Right lobe of liver (tissue), 6 donors: ENCODE data around the gene ALDH5A1. TPM values are rescaled to one million over a fixed set of nuclear protein-coding genes. Genes with fewer than 3 reads are reported as not detected.

ENCODE experiments used
- ATAC-seq, 4 donors: fragments of 200-7000 bp; cut with Tn5 transposase; one replicate each; pipeline ENCODE4 v1.9.1; 2020; ENCODE audit warnings: mild to moderate bottlenecking in 4 of 4, moderate library complexity in 4 of 4
- DNase-seq, 3 donors: peaks; one replicate each; pipeline ENCODE4 v3.0.0-alpha.2; 2020
- H3K27ac ChIP-seq, 3 donors: fragments of 200-600 bp; one replicate each; pipeline ENCODE4 v1.8.0; 2022
- H3K27me3 ChIP-seq, 2 donors: fragments of 200-600 bp; one replicate each; pipeline ENCODE4 v1.8.0; 2022
- H3K36me3 ChIP-seq, 4 donors: fragments of 200-600 bp; sonication (generic) in 1 of 4; one replicate each; pipeline versions ENCODE4 v1.5.1 to v1.8.0; 2017 to 2022; ENCODE audit warnings: control low read depth in 1 of 4
- H3K4me1 ChIP-seq, 4 donors: fragments of 200-600 bp; sonication (generic) in 1 of 4; one replicate each; pipeline versions ENCODE4 v1.5.1 to v1.8.0; 2017 to 2022; ENCODE audit warnings: control low read depth in 1 of 4
- H3K4me3 ChIP-seq, 3 donors: fragments of 200-600 bp; one replicate each; pipeline ENCODE4 v1.8.0; 2022
- H3K9me3 ChIP-seq, 4 donors: fragments of 200-600 bp; sonication (generic) in 1 of 4; one replicate each; pipeline versions ENCODE4 v1.5.1 to v1.8.0; 2017 to 2022; ENCODE audit warnings: control low read depth in 1 of 4
- POLR2A ChIP-seq: fragments of 450-650 bp; IDR thresholded peaks from one replicate; pipeline ENCODE4 v1.6.1; 2017; ENCODE audit warnings: antibody characterized with exemption, mild to moderate bottlenecking
- WGBS: methylation state at CpG from one replicate; pipeline ENCODE4 v1.1.6; 2018; ENCODE audit warnings: low coverage, low lambda C conversion rate; ENCODE audit not compliant: insufficient coverage; ENCODE audit errors: missing lambda C conversion rate; 5-methylcytosine and 5-hydroxymethylcytosine counted together
- intact Hi-C, 2 donors: fragments of 100-400 bp; cut with DNase I; formaldehyde crosslinking; loops; one replicate each; pipeline versions ENCODE4 v1.11.2 to v1.14.1; 2022
- total RNA-seq, 6 experiments: library from RNA; depleted of rRNA in 2 of 6; stranded (reverse); fragments of >200 nt in 2 of 6; fragmentation: NEBNext Ultra II Directional in 3 of 6; extraction: Animal tissue kit (Norgen Biotek cat#: 25700) in 3 of 6; gene quantifications; one replicate each; pipeline versions ENCODE4 v1.1.0 to v1.2.4, GENCODE V29; 2016 to 2023
- TF ChIP-seq, protein P1 (sequence below), 4 donors: fragments of 200-600 bp in 3 of 4; fragments of 450-650 bp in 1 of 4; IDR thresholded peaks; one replicate each; pipeline versions ENCODE4 v1.5.1 to v1.8.0; 2016 to 2022; ENCODE audit warnings: antibody characterized with exemption in 4 of 4, mild to moderate bottlenecking in 2 of 4
- donor health status: DM: no; HTN: yes; CAD: no.
- donor health status: DM: no; HTN: no; CAD: no.
- donor health status: DM: no; HTN: no; CAD: no.
- donor health status: DM: no; HTN: yes; CAD: no.
- donor health status: DM: no; HTN: yes; CAD: no.

ALDH5A1 gene
- total RNA-seq, 6 experiments from 2014 or later = 24.2 to 71.0 (median 47.2) TPM

DNA sequence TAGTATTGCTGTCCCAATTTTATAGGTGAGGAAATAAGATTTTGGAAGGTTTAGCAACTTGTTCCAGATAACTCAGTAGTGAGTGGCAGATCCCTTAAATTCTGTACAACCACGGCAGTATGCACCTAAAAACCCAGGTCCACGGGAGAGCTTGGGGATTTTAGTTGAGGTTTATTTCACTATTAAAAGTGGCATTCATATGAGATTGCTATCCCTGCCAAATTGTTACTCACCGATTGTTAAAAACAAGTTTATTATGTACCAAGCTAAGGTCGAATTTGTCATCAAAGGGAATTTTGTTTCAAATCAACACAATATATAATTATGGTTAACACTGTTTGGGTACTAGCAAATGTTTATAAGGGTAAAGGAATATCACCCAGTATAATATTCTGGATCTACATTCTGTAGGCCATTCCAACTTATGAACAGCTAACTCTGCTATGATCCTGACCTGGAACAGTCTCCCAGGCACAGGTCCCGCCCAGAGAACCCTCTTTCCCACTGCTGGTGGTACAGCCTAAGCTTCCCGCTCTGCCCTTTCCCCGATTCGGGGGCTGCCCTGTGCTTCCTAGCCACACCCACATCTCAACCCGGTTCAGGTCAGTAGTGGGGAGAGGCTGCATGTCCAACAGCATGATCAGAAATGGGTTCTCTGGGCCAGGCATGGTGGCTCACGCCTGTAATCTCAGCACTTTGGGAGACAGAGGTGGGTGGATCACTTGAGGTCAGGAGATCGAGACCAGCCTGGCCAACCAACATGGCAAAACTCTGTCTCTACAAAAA, 30.3 kb upstream of the ALDH5A1 start:
- intact Hi-C loops = no loop called here
- TF ChIP-seq, protein P1, sequence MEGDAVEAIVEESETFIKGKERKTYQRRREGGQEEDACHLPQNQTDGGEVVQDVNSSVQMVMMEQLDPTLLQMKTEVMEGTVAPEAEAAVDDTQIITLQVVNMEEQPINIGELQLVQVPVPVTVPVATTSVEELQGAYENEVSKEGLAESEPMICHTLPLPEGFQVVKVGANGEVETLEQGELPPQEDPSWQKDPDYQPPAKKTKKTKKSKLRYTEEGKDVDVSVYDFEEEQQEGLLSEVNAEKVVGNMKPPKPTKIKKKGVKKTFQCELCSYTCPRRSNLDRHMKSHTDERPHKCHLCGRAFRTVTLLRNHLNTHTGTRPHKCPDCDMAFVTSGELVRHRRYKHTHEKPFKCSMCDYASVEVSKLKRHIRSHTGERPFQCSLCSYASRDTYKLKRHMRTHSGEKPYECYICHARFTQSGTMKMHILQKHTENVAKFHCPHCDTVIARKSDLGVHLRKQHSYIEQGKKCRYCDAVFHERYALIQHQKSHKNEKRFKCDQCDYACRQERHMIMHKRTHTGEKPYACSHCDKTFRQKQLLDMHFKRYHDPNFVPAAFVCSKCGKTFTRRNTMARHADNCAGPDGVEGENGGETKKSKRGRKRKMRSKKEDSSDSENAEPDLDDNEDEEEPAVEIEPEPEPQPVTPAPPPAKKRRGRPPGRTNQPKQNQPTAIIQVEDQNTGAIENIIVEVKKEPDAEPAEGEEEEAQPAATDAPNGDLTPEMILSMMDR (IDR thresholded peaks at IDR 0.05) = no peak
- no peak for TF ChIP-seq POLR2A
- Histone ChIP-seq H3K27me3 (no peaks in the 10 kb centered on the region), H3K36me3 (peaks cover 0 to 69% (median 9%) of the 10 kb centered on the region in 4 donors), H3K27ac (no peak overlapping the region), H3K4me1 (no peaks in the 10 kb centered on the region), H3K4me3 (no peak overlapping the region), H3K9me3 (no peaks in the 10 kb centered on the region)
- DNase-seq (peak in 1 of 3 donors; percentile 23), ATAC-seq (no peak)
- WGBS = 82% methylated on average over 6 of the region's 11 CpGs

DNA sequence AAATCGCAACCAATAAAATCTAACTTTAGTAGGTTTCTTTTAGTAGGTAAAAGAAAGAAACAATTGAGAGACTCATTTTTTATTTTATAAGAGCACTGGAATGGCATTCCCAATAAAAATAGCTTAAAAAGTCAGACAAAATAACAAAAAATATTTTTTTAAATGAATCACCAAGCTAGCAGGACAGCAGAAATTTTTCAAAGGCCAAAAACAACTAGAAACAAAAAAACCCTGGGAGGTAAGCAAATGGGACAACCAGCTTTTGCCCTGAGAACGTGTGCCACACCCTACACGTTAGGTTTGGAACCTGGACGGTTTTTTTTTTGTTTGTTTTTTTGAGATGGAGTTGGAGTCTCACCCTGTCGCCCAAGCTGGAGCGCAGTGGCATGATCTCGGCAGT, 25.0 kb upstream of the ALDH5A1 start:
- no peak overlapping the region for H3K4me3 ChIP-seq
- TF ChIP-seq, protein P1 (IDR thresholded peaks at IDR 0.05) = no peak
- TF ChIP-seq POLR2A = no peak
- 84% methylated on average over 7 of the region's 7 CpGs for WGBS
- DNase-seq (no peak), ATAC-seq (no peak)
- no peaks in the 10 kb centered on the region for H3K4me1 ChIP-seq
- intact Hi-C loops = no loop called here
- no peaks in the 10 kb centered on the region for H3K9me3 ChIP-seq
- no peak overlapping the region for H3K27ac ChIP-seq
- H3K36me3 ChIP-seq = peaks cover 0 to 42% (median 8%) of the 10 kb centered on the region in 4 donors
- H3K27me3 ChIP-seq = no peaks in the 10 kb centered on the region

DNA sequence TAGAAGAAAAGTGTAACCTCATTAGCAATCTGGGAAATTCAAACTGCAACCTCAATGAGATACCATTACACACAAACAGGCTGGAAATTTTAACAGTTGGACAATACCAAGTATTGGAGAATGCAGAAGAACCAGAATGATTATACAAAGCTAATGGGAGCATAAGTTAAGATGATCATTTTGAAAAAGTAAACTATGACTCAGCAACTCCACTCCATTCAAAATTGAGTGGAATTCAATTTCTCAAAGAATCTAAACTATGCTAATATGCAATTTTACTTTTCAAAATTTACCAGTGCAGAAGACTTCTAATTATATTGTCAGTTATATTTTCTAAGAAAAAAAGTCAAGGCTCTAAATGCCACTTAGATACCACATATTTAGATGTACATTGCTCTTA, 22.6 kb upstream of the ALDH5A1 start:
- no peak for ATAC-seq
- DNase-seq = no peak
- intact Hi-C loops = no loop called here

DNA sequence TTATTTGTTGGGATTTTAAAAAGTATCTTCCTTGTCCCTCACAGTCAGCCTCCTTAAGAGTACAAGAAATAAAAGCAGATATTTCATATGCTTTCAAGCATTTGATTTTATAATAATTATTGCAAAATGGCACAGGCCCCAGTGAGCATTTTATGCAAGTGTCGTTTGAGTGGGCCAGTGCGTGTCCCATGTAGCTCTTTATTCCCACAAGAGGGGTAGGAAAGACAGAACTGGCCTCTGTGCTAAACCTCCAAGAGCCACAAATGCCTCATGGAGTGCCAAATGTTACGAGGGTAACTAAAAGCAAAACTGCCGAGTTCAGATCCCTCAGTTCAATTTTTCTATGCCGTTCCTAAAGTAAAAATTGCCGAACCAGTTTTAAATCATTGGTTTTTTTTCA, 18.1 kb upstream of the ALDH5A1 start:
- intact Hi-C loops = no loop called here
- H3K4me3 ChIP-seq = no peak overlapping the region
- H3K36me3 ChIP-seq = peaks cover 0 to 36% (median 3%) of the 10 kb centered on the region in 4 donors
- no peak for TF ChIP-seq POLR2A
- TF ChIP-seq, protein P1 (IDR thresholded peaks at IDR 0.05) = no peak
- H3K27ac ChIP-seq = no peak overlapping the region
- H3K27me3 ChIP-seq = no peaks in the 10 kb centered on the region
- no peaks in the 10 kb centered on the region for H3K9me3 ChIP-seq
- H3K4me1 ChIP-seq = no peaks in the 10 kb centered on the region
- WGBS = 92% methylated on average over 6 of the region's 6 CpGs
- ATAC-seq (no peak), DNase-seq (no peak)

More for the DNA sequence above, 22.6 kb upstream of the ALDH5A1 start:
- peaks cover 0 to 30% (median 0%) of the 10 kb centered on the region in 4 donors for H3K36me3 ChIP-seq
- H3K4me1 ChIP-seq = no peaks in the 10 kb centered on the region
- H3K27ac ChIP-seq = no peak overlapping the region
- H3K27me3 ChIP-seq = no peaks in the 10 kb centered on the region
- no peaks in the 10 kb centered on the region for H3K9me3 ChIP-seq
- TF ChIP-seq POLR2A = no peak
- TF ChIP-seq, protein P1 (IDR thresholded peaks at IDR 0.05) = no peak
- H3K4me3 ChIP-seq = no peak overlapping the region
